Keratinocyte (primary cell): Measurements from ENCODE around the gene DCP1B. TPM values are rescaled to one million over a fixed set of nuclear protein-coding genes. Genes with fewer than 3 reads are reported as not detected.

Experiments used
- DNase-seq: peaks from one replicate; pipeline ENCODE4 v3.0.0-alpha.2; 2011; ENCODE audit warnings: low read depth, missing footprints, low spot score
- FAIRE-seq: peaks from 2 replicates; lab custom pipeline; 2011; peaks lifted over from hg19 to GRCh38; lab: Jason Lieb, UNC
- H2AFZ ChIP-seq: 2 replicates; pipeline ENCODE4 v1.6.0; 2012; ENCODE audit warnings: low read length, control low read depth, inconsistent platforms; ENCODE audit not compliant: control insufficient read depth
- H3K27ac ChIP-seq: 2 replicates; pipeline ENCODE4 v1.5.1; 2011; ENCODE audit warnings: low read length; ENCODE audit not compliant: control insufficient read depth, insufficient read depth
- H3K27me3 ChIP-seq: 3 replicates; pipeline ENCODE4 v1.6.0; 2011; ENCODE audit warnings: low read length; ENCODE audit not compliant: control insufficient read depth, insufficient read depth; ENCODE audit errors: extremely low read depth
- H3K36me3 ChIP-seq, 2 experiments: 2 replicates in 1 of 2; 3 replicates in 1 of 2; pipeline ENCODE4 v1.5.1; 2011; ENCODE audit warnings: low read length in 2 of 2, mild to moderate bottlenecking in 1 of 2; ENCODE audit not compliant: control insufficient read depth in 2 of 2, insufficient read depth in 2 of 2; ENCODE audit errors: extremely low read depth in 1 of 2
- H3K4me1 ChIP-seq: 3 replicates; pipeline ENCODE4 v1.5.1; 2011; ENCODE audit warnings: low read length; ENCODE audit not compliant: control insufficient read depth, insufficient read depth; ENCODE audit errors: extremely low read depth
- H3K4me2 ChIP-seq: 3 replicates; pipeline ENCODE4 v1.6.0; 2011; ENCODE audit warnings: low read depth, low read length; ENCODE audit not compliant: control insufficient read depth, insufficient read depth; ENCODE audit errors: extremely low read depth
- H3K4me3 ChIP-seq, 3 experiments: fragments of 200-600 bp in 1 of 3; sonication (generic) in 1 of 3; 2 replicates in 2 of 3; 3 replicates in 1 of 3; pipeline ENCODE4 v1.5.1; 2011 to 2016; ENCODE audit warnings: low read length in 3 of 3, mild to moderate bottlenecking in 3 of 3, control low read depth in 2 of 3, inconsistent platforms in 1 of 3, low read depth in 1 of 3, mixed read lengths in 1 of 3, mixed run types in 1 of 3, moderate library complexity in 1 of 3; ENCODE audit not compliant: control insufficient read depth in 2 of 3, insufficient read depth in 2 of 3; ENCODE audit errors: extremely low read depth in 1 of 3
- H3K79me2 ChIP-seq: 2 replicates; pipeline ENCODE4 v1.6.0; 2012; ENCODE audit warnings: low read length; ENCODE audit not compliant: control insufficient read depth, insufficient read depth
- H3K9ac ChIP-seq: 3 replicates; pipeline ENCODE4 v1.6.0; 2011; ENCODE audit warnings: low read length; ENCODE audit not compliant: control insufficient read depth, insufficient read depth; ENCODE audit errors: extremely low read depth
- H3K9me1 ChIP-seq: 3 replicates; pipeline ENCODE4 v1.6.0; 2011; ENCODE audit warnings: low read length; ENCODE audit not compliant: control insufficient read depth, insufficient read depth; ENCODE audit errors: extremely low read depth
- H3K9me3 ChIP-seq: 2 replicates; pipeline ENCODE4 v1.5.1; 2012; ENCODE audit warnings: low read depth, low read length; ENCODE audit not compliant: control insufficient read depth
- H4K20me1 ChIP-seq: 3 replicates; pipeline ENCODE4 v1.6.0; 2011; ENCODE audit warnings: low read length; ENCODE audit not compliant: control insufficient read depth, insufficient read depth; ENCODE audit errors: extremely low read depth
- EZH2 ChIP-seq: IDR thresholded peaks from one replicate; pipeline ENCODE4 v1.6.1; 2012; ENCODE audit warnings: inconsistent platforms, mild to moderate bottlenecking, low read length, moderate library complexity
- dilution Hi-C: fragments of 300-500 bp; cut with MboI; formaldehyde crosslinking; loops from one replicate; pipeline ENCODE4 v1.7.0; 2020; ENCODE audit warnings: low sequenced_read_pairs; ENCODE audit not compliant: extremely low pct_ligation_motif_present
- polyA plus RNA-seq, 5 experiments: library from polyadenylated mRNA; depleted of rRNA in 3 of 5; stranded (reverse) in 3 of 5; stranded (forward) in 1 of 5; unstranded in 1 of 5; fragments of >200 nt; gene quantifications; 1 replicate in 1 of 5; 2 replicates in 3 of 5; 3 replicates in 1 of 5; pipeline versions ENCODE4 v1.2.1 to v1.2.3, GENCODE V29; 2011 to 2012; ENCODE audit warnings: missing spikeins in 2 of 5, low read depth in 1 of 5, low replicate concordance in 1 of 5
- TF ChIP-seq, protein P1 (sequence below), 3 experiments: IDR thresholded peaks in 1 of 3; conservative IDR thresholded peaks in 1 of 3; optimal IDR thresholded peaks in 1 of 3; 2 replicates in 2 of 3; 3 replicates in 1 of 3; pipeline versions ENCODE3 to v1.5.1; 2011; ENCODE audit warnings: low read length in 3 of 3, mild to moderate bottlenecking in 3 of 3, moderate library complexity in 2 of 3, control low read depth in 1 of 3, inconsistent platforms in 1 of 3; ENCODE audit not compliant: insufficient read depth in 2 of 3; ENCODE audit errors: extremely low read depth in 1 of 3

DCP1B gene
- polyA plus RNA-seq, 1 donor (not counting 4 experiments of a cell fraction or from before 2014, with no cell fraction given) = 9.7 TPM

GRCh38 chr12:1935700-1936378, 68.4 kb downstream of the DCP1B start:
- Histone ChIP-seq H3K4me1 (no peaks in the 10 kb centered on the region), H3K79me2 (no peaks in the 10 kb centered on the region), H3K4me3 (no peak overlapping the region), H3K4me2 (no peak overlapping the region), H2AFZ (no peak overlapping the region), H3K36me3 (no peaks in the 10 kb centered on the region), H3K27me3 (no peaks in the 10 kb centered on the region), H3K27ac (no peak overlapping the region), H4K20me1 (no peaks in the 10 kb centered on the region), H3K9ac (no peak overlapping the region), H3K9me1 (no peaks in the 10 kb centered on the region), H3K9me3 (no peaks in the 10 kb centered on the region)
- dilution Hi-C loops = no loop called here
- FAIRE-seq (no peak), DNase-seq (no peak)
- TF ChIP-seq, protein P1, sequence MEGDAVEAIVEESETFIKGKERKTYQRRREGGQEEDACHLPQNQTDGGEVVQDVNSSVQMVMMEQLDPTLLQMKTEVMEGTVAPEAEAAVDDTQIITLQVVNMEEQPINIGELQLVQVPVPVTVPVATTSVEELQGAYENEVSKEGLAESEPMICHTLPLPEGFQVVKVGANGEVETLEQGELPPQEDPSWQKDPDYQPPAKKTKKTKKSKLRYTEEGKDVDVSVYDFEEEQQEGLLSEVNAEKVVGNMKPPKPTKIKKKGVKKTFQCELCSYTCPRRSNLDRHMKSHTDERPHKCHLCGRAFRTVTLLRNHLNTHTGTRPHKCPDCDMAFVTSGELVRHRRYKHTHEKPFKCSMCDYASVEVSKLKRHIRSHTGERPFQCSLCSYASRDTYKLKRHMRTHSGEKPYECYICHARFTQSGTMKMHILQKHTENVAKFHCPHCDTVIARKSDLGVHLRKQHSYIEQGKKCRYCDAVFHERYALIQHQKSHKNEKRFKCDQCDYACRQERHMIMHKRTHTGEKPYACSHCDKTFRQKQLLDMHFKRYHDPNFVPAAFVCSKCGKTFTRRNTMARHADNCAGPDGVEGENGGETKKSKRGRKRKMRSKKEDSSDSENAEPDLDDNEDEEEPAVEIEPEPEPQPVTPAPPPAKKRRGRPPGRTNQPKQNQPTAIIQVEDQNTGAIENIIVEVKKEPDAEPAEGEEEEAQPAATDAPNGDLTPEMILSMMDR (optimal IDR thresholded peaks at IDR 0.05 in 1 of 3, IDR thresholded peaks at IDR 0.05 in 1 of 3, conservative IDR thresholded peaks at IDR 0.05 in 1 of 3; ENCODE audit: extremely low read depth in 1 of 3, insufficient read depth in 2 of 3, low read length in 3 of 3) = no peak
- no peak for TF ChIP-seq EZH2

DNA sequence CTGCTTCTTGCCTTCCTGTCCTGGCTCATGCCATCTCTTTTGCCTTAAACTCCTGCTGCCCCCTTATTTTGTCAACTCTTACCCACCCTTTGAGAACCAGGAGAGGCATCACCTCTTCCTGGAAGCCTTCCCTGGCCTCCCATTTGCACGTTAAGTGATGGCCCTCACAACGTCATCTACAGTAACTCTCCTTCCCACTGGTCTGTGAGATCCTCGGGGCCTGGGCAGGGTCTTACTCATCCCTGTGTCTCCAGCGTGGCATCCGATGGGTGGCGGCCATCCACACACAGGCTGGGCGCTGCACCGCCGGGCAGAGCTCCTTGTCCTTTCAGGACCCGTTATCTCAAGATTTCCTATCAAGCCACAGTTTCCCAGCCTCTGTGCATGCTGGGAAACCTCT, 69.0 kb downstream of the DCP1B start:
- no peak for TF ChIP-seq EZH2
- TF ChIP-seq, protein P1 (optimal IDR thresholded peaks at IDR 0.05 in 1 of 3, IDR thresholded peaks at IDR 0.05 in 1 of 3, conservative IDR thresholded peaks at IDR 0.05 in 1 of 3; ENCODE audit: extremely low read depth in 1 of 3, insufficient read depth in 2 of 3, low read length in 3 of 3) = no peak
- no peak overlapping the region for H3K9ac ChIP-seq
- H3K79me2 ChIP-seq = no peaks in the 10 kb centered on the region
- no peaks in the 10 kb centered on the region for H3K4me1 ChIP-seq
- dilution Hi-C loops = no loop called here
- no peaks in the 10 kb centered on the region for H3K9me1 ChIP-seq
- DNase-seq (no peak), FAIRE-seq (no peak)
- H3K27ac ChIP-seq = no peak overlapping the region
- H3K4me2 ChIP-seq = no peak overlapping the region
- H3K9me3 ChIP-seq = no peaks in the 10 kb centered on the region
- no peaks in the 10 kb centered on the region for H4K20me1 ChIP-seq
- no peak overlapping the region for H2AFZ ChIP-seq
- H3K27me3 ChIP-seq = no peaks in the 10 kb centered on the region
- H3K4me3 ChIP-seq = no peak overlapping the region
- no peaks in the 10 kb centered on the region for H3K36me3 ChIP-seq
